Loucy (cell line): ENCODE measurements around the gene TPCN2.

ENCODE experiments used
- EZH2phosphoT487 ChIP-seq: fragments of 200-600 bp; IDR thresholded peaks from 2 replicates; pipeline ENCODE4 v1.6.1; 2018; ENCODE audit warnings: antibody characterized with exemption, mild to moderate bottlenecking, moderate library complexity, borderline replicate concordance
- TF ChIP-seq, protein P1 (sequence below): fragments of 200-600 bp; sonication (generic); conservative IDR thresholded peaks from 2 replicates; pipeline ENCODE4 v1.5.1; 2014; ENCODE audit warnings: mild to moderate bottlenecking, antibody characterized with exemption, low read length

DNA sequence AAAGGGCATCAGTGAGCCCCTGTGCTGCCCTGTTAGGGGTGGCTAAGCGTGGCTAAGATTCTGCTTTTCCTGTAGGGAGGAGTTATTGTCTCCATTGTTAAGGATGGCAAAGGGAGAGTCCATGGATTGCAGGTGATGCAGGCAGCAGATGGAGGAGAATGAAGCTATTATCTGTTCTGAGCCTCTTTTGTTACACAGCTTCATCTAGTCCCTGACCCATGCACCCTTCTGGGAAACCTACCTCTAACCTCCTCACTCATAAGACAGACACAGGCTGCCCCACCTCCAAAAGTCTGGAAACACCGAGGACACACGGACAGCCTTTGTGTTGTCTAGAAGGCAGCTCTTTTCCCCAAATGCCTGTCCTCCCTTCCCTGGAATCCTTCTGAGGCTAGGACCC lies 120.7 kb downstream of the TPCN2 start:
- TF ChIP-seq, protein P1, sequence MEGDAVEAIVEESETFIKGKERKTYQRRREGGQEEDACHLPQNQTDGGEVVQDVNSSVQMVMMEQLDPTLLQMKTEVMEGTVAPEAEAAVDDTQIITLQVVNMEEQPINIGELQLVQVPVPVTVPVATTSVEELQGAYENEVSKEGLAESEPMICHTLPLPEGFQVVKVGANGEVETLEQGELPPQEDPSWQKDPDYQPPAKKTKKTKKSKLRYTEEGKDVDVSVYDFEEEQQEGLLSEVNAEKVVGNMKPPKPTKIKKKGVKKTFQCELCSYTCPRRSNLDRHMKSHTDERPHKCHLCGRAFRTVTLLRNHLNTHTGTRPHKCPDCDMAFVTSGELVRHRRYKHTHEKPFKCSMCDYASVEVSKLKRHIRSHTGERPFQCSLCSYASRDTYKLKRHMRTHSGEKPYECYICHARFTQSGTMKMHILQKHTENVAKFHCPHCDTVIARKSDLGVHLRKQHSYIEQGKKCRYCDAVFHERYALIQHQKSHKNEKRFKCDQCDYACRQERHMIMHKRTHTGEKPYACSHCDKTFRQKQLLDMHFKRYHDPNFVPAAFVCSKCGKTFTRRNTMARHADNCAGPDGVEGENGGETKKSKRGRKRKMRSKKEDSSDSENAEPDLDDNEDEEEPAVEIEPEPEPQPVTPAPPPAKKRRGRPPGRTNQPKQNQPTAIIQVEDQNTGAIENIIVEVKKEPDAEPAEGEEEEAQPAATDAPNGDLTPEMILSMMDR = no peak
- TF ChIP-seq EZH2phosphoT487 = no peak
